GM19372 (cell line): ENCODE data around the gene RUNX3.

Experiments
- ATAC-seq: cut with Tn5 transposase; IDR thresholded peaks from one replicate; pipeline ENCODE4 v1.9.1; 2021; ENCODE audit warnings: mild to moderate bottlenecking, low read depth, moderate library complexity; ENCODE audit not compliant: unreplicated experiment

The RUNX3 gene

DNA sequence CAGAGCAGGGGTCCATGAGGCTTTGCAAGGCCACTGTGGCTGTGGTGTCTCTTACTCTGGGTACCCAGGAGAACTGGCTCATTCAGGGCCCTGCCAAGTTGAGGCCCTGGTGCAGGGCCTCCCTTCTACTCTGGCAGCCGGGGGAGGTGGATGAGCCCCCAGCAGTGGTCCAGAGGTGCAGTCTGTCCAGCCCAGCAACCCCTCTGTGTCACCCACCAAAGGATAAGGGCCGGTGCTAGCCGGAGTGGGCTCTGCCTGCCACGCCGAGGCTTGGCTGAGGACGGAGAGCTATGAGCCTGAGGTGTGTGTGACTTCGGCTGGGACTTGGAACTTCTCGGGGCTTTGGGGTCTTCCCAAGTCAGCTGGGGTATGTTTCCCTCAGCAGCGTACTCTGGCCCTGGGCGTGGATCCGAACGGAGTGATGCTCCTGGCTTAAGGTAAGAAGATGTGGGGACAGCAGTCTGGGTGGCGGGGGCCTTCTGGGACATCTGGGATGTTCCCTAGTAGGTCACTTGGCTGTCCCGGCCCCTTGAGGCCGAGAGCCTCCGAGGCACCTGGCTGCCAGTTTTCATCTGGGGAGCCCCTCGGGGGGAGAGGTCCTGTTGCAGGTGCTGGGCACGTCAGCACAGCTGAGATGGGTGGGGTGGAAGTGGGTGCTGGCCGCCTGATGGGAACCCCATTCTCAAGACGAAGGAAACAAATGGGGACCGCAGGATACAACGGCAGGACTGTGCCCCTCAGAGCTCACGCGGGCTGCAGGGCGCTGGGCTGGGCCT, 25.9 kb downstream of the RUNX3 start:
- no peak for ATAC-seq

DNA sequence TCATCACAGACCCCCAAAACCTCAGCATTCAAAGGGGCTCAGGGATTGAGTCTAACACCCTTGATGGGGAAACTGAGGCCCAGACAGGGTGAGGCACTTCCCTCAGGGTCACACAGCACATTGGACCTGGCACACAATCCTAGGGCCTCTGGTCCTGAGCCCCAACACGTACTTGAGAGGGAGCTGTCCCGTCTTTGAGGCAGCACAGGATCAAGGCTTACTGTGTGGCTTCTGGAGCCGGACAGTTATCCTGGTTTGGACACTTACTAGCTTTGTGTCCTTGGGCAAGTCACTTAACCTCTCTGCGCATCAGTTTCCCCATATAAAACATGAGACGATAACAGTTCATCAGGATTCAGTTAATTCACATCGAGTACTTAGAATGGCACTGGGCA, 26.5 kb downstream of the RUNX3 start:
- ATAC-seq: no peak

DNA sequence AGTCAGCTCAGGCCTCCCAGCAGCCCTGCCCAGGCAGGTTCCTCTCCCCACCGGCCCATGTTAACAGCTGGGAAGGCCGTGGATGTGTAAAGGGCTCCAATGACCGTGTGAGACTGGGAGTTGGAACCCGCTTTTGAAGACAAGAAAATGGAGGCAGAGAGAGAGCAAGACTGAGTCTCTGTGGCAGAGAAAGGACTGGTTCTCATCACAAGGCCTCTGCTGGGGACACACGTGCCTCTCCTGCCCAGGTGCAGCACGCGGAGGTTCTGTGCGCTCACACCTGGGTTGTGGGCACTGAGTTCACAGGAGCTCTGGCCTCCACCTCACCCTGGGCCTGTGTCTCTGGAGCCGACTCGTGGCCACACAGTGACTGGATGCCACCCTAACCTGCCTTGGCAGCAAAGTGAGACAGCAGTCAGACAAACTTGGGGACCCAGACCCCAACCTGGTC, 27.0 kb downstream of the RUNX3 start:
- no peak for ATAC-seq

DNA sequence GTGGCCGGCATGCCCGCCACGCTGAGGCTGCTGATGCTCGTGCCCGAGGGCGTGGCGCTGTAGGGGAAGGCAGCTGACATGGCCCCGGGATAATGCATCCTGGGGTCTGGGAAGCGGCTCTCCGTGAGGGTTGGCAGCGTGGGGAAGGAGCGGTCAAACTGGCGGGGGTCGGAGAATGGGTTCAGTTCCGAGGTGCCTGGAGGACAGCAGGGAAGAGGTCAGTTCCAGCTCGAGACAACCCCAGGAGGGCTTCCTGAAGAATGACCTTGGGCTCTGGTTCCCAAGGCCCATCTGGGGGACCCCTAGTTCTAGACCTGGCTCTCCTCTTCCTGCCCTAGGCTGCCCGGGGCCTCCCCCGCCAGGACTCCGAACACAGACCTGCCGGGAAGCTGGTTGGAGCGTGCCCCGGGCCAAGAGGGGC, 27.6 kb downstream of the RUNX3 start:
- ATAC-seq: no peak

DNA sequence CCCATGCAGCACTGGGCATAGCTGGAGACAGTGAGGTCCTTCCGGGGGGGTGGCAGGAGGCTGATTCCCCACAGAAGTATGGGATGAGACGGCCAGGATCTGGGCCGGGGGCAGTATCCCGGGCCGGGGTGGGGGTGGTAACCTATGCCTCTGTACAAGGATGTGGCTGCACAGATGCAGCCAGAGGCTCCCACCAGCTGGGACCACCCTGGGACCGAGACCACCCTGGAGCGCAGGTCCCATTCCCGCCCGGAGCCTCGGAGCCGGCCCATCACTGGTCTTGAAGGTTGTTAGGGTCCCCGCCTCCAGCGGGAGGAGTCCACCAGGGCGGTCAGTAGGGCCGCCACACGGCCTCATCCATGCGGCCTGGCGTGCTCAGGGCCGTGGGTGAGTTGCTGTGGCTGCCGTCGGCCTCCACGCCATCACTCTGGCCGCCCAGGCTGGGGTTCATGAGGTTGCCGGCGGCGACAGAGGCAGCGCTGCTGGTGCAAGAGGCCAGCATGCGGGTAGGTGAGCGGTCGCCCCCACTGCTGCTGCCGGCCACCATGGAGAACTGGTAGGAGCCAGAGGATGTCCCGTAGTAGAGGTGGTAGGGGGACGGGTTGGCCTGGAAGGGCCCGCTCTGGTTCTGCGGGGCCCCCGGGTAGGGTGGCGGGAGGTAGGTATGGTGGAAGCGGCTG, 28.1 kb downstream of the RUNX3 start:
- ATAC-seq: no peak

DNA sequence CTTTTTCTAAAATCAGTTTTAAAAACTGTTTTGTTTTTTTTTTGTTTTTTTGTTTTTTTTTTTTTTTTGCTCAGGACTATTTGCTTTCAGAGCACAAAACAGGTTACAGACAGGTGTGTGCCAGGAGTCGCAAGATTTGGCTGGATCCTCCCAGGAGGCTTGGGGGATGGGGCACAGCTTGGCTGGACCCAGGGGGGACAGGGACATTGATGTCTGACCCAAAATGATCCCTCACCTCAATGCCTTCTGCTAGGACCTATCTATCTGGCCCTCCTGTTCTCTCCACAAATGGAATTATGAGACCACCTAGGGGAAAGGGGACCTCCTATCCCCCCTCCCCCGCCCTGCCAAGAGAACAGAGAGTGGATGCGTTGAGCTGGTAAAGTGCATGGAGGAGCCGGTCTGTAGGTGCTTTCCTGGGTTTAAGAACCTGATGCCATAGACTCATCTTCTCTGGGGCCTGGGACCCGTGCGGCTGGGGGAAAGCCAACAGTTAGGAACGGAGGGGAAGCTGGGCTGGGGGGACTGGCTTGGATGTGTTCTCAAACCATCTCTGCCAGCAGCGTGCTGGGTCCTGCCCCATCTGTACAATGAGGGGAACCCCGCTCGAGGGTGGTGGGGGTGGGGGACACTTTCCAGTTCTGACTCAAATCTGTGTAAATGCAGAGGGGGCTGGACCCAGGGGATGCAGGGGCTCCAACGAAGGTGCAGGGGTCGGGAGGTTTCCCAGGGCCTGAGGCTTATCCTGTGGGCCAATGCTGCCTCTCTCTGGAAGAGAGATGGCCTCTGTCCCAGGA, 28.9 kb downstream of the RUNX3 start:
- ATAC-seq: no peak

DNA sequence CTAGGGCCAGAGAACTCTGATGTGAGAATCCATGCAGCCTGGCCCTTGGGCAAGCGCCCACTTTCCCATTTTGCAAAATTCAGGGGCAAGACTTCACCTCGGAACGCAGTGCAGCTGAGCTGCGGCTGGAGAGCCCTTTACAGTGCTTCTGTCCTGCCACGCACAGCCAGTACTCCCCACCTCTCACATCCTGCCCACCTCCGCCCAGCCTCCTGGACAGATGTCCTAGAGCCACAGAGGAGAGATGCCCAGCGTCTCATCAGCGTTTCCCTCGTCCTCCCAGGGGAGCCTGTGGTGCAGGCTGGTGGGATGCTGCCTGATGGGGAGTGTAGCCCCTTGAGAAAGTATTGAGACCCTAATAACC, 29.6 kb downstream of the RUNX3 start:
- ATAC-seq: no peak

DNA sequence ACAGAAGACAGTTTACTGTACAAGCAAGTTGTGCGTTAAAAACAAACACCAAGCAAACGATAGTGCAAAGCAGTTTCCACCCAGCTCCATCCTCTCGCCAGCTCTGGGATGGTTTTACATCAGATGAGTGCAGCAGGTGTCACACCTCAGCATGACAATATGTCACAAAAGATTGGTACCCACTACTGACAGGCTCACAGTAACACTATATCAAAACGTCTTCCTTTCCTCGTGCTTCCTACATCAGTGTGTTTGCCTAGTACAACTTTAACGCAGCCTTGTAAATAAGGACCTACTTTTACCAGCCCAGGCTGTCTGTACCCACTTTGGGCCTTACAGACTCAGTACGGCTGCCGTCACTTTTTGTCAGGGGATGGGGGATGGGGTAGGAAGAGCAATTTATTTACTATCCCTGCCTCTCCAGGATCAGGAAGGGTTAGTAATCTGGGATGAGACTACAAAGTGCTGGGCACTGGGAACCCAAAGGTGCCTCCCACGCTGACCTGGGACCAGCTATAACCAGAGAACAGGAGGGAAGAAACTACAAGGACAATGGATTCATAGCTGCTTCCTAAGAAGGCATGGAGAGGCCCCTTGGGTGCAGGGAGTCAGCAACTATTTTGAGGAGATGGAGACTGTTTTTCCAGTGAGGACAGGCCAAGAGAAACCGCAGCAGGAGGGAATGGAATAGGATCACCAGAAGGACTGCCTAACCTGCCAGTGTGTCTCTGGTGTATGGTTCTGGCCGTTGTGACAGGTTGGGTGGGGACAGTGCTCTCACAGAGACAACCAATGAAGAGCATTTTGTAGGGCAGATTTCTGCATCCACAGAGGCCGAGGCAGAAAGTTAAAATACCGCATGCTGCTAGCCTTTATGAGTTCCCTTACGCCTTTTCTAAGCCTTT, 30.2 kb downstream of the RUNX3 start:
- ATAC-seq: no peak

DNA sequence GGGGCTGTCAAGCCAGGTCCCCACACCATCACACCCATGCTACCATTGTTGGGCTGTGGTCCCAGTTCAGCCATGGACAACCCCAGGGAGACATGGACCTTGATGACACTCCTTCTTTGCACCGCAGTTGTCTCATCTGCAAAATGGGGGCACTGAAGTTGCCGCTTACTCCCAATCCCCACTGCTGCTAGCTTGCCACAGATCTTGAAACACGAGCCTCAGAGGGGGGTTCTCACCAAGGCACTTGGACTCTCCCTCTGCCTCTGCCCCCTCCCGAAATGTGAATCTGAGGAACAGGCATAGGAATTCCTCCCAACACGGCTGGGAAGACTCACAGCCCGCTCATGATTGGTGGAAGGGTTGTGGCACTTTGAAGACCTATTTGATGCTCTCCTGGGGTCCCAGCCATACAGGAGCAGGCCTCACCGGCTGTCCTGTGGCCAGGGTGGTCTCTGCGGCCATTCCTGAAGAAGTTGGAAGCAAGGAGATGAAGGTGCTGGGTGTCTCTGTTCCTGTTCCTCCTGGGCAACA, 31.1 kb downstream of the RUNX3 start:
- ATAC-seq: no peak

DNA sequence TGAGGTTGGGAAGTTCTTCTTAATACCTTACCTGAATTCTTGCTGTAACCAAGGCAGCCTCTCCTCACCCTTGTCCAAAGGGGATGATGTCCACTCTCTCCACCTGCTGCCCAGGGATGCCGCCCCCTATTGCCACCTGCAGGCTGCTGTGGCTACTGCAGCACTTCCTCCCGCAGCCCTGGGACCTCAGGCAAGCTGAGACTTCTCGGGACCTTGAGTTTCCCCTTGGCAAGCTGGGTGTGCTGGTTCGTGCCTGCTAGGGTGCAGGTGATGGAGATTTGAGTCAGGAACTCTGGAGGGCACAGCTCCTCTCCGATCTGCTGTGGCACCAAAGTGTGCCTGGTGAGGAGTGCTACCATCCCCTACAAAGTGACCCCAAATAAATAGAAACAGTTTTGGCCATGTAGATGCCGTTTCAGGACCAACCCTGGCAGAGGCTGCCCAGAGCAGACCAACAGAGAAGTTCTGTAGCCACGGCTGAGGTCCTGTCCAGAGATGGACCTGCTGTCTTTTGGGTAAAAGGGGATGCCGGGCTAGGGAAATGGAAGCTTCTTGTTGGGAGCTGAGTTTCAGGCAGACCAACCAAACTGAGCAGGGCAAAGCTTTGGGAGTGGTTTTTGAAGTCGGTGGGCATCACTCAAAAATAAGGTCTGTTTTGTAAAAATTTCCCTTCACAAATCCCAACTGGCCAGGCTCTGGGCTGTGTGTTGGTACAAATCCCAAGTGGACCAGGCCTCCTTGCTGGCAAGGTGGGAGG, 31.7 kb downstream of the RUNX3 start:
- ATAC-seq: no peak

DNA sequence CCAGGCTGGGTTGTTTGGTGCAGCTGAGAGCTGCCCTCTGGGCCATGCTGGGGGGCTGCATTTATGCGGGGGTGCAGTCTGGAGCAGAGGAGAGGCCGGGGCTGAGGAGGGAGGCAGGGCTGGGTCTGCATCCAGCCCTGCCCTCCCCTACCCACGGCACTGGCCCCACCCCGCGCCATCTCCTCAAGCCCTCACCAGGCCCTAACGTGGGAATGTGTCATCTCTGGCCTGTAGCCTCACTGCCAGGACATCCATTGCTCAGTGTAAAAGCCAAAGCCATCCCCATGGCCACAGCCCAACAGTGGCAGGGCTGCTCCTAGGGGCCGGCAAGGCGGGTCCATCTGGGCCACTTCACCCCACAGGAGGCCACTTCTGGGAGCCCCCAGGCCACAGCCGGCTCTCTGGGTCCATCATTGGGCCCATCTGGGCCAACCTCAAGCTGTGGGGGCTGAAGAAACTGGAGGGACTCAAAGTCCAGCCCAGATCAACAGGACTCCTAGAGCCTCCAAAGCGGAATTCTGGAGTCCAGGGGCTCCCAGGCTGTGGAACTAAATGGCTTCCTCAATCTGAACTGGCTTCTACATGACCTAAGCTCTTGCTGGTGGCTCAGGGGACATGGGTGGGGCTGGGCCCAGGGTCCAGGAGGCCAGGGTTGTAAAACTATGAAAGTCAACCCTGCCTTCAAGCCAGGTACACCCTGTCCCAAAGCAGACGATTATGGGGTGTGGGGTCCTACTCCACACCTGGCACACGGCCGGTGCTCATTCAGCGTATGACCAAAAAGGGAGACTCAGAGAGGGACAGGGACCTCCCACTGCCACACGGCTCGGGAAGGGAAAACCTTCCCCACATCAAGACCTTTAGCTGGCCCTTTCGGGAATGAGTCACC, 32.6 kb downstream of the RUNX3 start:
- ATAC-seq: no peak

DNA sequence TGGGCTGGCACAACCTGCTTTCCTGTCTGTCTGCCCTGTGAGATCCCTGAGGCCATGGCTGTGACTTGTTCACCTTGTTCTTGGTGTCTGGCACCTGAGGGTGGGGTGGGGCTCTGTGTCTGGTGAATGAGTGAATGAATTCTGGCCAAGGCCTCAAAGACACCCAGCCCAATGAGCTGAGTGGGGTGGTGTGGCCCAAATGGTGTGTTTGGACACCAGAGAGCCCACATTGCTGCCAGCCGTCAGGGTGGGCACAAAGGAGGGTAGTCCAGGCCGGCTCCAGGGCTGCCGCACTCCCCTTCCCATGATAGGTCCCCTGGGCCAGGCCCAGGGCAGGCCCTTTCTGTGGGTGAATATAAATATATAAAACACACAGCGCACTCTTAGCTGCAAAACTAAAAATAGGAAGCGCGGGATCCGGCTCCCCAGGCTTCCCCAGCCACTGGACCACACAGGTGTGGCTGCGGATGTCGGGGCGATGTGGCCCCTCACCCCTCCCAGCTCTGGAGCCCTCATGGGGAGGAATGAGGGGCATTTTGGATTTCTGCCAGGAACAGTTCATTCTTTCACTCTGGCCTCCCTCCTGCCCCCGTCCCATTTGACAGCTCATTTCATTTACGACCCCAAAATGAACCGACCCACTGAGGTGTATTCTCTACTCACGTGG, 33.3 kb downstream of the RUNX3 start:
- no peak for ATAC-seq

DNA sequence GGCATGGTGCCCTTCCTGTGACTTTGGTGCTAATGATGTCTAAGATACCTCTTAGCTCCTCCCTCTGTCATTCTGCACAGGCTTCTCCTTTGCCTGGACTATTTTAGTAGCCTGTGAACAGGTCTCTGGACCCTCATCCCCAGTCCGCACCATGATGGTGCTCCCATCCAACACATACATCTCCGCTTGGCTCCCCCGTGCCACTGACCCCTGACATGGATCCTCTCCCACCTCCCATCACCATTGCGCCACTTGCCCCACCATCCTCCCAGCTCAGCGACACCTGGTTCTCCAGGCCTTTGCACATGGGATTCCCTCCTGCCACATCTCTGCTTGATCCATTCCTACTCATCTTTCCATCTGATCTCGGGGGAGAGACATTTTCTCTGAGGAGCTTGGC, 33.9 kb downstream of the RUNX3 start:
- no peak for ATAC-seq

DNA sequence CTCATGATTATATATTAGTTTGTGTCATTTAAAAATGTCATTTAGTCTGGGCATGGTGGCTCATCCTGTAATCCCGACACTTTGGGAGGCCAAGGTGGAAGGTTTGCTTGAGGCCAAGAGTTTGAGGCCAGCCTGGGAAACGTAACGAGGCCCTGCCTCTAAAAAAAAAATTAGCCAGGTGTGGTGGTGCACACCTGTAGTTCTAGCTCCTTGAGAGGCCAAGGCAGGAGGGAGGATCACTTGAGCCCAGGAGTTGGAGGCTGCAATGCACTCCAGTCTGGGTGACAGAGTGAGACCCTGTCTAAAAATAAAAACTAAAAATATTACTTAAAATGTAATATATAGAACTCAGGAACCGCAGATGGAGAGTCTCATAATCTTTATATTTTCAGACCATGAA, 34.6 kb downstream of the RUNX3 start:
- no peak for ATAC-seq

DNA sequence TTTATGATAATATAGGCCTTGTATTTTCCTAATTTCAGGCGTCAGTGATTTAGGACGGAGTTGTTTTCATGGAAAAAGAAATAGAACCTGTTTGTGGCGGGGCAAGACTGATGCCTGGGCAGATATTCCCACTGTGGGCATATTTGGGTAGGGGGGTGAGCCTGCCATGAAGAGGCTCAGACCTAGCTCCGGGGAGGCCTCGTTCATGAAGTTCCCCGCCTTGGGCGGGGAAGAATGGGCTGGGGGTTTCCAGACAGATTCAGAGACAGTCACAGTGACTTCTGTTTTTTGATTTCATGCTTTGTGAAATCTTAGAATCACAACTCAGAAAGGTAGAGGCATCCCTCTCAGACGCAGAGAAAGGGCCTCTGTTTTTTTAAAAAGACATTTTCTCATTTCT, 36.1 kb downstream of the RUNX3 start:
- no peak for ATAC-seq

DNA sequence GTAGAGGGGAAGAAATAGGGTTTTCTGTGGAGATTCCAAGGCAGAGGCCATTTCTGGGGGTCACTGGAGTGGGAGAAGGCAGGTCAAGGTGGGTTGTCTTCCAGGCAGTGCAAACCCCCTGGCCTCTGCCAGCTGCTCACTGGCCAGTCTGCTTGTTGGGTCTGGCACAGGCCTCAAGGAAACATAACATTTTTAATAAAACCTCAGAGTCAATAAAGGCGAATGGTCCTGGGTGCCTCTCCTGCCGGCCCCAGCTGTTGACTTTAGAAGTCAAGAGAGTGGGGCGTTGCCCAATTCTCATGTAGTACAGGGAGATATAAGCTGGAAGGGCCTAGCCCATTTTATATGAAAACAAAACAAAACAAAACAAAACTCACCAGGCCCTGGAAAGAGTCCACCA, 36.6 kb downstream of the RUNX3 start:
- no peak for ATAC-seq

DNA sequence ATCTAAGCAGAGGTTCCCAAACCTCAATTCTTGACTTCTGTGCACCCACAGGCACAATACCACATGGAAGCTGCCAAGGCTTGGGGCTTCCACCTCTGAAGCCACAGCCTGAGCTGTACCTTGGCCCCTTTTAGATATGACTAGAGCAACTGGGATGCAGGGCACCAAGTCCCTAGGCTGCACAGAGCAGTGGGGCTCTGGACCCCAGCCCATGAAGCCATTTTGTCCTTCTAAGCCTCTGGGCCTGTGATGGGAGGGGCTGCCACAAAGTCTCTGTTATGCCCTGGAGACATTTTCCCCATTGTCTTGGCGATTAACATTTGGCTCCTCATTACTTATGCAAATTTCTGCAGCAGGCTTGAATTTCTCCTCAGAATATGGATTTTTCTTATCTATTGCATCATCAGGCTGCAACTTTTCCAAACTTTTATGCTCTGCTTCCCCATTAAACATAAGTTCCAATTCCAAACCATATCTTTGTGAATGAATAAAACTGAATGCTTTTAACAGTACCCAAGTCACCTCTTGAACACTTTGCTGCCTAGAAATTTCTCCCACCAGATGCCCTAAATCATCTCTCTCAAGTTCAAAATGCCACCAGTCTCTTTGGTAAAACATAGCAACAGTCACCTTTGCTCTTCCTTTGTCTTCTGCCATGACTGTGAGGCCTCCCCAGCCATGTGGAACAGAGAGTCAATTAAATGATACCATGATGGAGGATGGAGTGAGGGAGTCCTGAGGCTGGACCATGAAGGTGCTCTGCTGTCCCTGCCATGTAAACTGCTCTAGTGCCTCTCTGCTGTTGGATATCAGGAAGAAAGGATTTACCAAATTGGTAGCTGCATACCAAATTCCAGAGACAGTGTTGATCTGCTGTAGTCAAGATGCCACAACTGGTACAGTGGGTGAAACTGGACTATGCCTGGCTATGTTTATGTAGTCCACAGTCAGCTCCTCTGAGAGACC, 37.6 kb downstream of the RUNX3 start:
- ATAC-seq: no peak
